OCI-LY7 (cell line): ENCODE results near the gene PTPN21. TPM values are rescaled to one million over a fixed set of nuclear protein-coding genes. Genes with fewer than 3 reads are reported as not detected.

ENCODE experiments used
- BruUV-seq: library from RNA; stranded (reverse); fragments of 400-500 nt; replicated peaks from 2 replicates; lab custom pipeline; 2021; lab: Mats Ljungman, UMichigan
- CTCF ChIA-PET: fragments of 300-600 bp; sonication (Branson Sonifier 250); formaldehyde crosslinking; loops from one replicate; lab custom pipeline; 2022; ENCODE audit warnings: antibody characterized with exemption; ENCODE audit not compliant: unreplicated experiment; lab: Charles Lee
- POLR2A ChIA-PET: fragments of 300-600 bp; sonication (Branson Sonifier 250); formaldehyde crosslinking; loops from one replicate; lab custom pipeline; 2022; ENCODE audit warnings: antibody characterized with exemption; lab: Charles Lee
- DNase-seq: peaks from one replicate; pipeline ENCODE4 v3.0.0-alpha.2; 2015; ENCODE audit warnings: low spot score
- H2AFZ ChIP-seq: fragments of 200-600 bp; sonication (generic), shearing (Covaris generic); 2 replicates; pipeline ENCODE4 v1.6.1; 2014; ENCODE audit warnings: mild to moderate bottlenecking, antibody characterized with exemption, low read length, moderate library complexity
- H3K27ac ChIP-seq: fragments of 200-600 bp; sonication (generic); 2 replicates; pipeline ENCODE4 v1.5.1; 2014; ENCODE audit warnings: mixed run types, low read depth, mild to moderate bottlenecking, moderate library complexity, low read length, inconsistent platforms; ENCODE audit not compliant: poor library complexity, severe bottlenecking
- H3K36me3 ChIP-seq: fragments of 200-600 bp; sonication (generic); 2 replicates; pipeline ENCODE4 v1.6.1; 2014; ENCODE audit warnings: mild to moderate bottlenecking, antibody characterized with exemption, low read length, moderate library complexity, mixed read lengths; ENCODE audit not compliant: insufficient read depth
- H3K4me1 ChIP-seq: fragments of 200-600 bp; sonication (generic); 2 replicates; pipeline ENCODE4 v1.5.1; 2014; ENCODE audit warnings: mild to moderate bottlenecking, low read length; ENCODE audit not compliant: insufficient read depth, poor library complexity, severe bottlenecking
- H3K4me2 ChIP-seq: fragments of 200-600 bp; sonication (generic); 2 replicates; pipeline ENCODE4 v1.6.1; 2014; ENCODE audit warnings: mild to moderate bottlenecking, low read length
- H3K4me3 ChIP-seq: fragments of 200-600 bp; sonication (generic); 2 replicates; pipeline ENCODE4 v1.5.1; 2014; ENCODE audit warnings: mild to moderate bottlenecking, low read depth, low read length; ENCODE audit not compliant: poor library complexity, severe bottlenecking
- H3K79me2 ChIP-seq: fragments of 200-600 bp; sonication (generic); 2 replicates; pipeline ENCODE4 v1.6.1; 2016; ENCODE audit warnings: low read depth, mild to moderate bottlenecking, low read length, moderate library complexity, mixed read lengths; ENCODE audit not compliant: insufficient read depth
- H3K9me2 ChIP-seq: fragments of 200-600 bp; sonication (generic); 2 replicates; pipeline ENCODE4 v1.6.1; 2016; ENCODE audit warnings: mild to moderate bottlenecking, low read length, mixed read lengths; ENCODE audit not compliant: insufficient read depth
- H3K9me3 ChIP-seq: fragments of 200-600 bp; sonication (generic); 2 replicates; pipeline ENCODE4 v1.6.1; 2014; ENCODE audit warnings: mild to moderate bottlenecking, mixed run types, low read length, mixed read lengths
- H4K20me1 ChIP-seq: fragments of 200-600 bp; sonication (generic); 2 replicates; pipeline ENCODE4 v1.6.1; 2014; ENCODE audit warnings: mild to moderate bottlenecking, antibody characterized with exemption, low read length, moderate library complexity, mixed read lengths; ENCODE audit not compliant: insufficient read depth
- EZH2phosphoT487 ChIP-seq: fragments of 200-600 bp; sonication (generic); IDR thresholded peaks from 2 replicates; pipeline ENCODE4 v1.6.1; 2018; ENCODE audit warnings: low read depth, borderline replicate concordance, mild to moderate bottlenecking, mixed run types, antibody characterized with exemption, low read length, moderate library complexity, mixed read lengths
- intact Hi-C: fragments of 100-400 bp; cut with micrococcal nuclease; formaldehyde crosslinking; loops from one replicate; pipeline ENCODE4 v1.10.0; 2022; ENCODE audit not compliant: unreplicated experiment
- total RNA-seq, 2 experiments: library from RNA; depleted of rRNA in 1 of 2; stranded (reverse); fragments of >200 nt in 1 of 2; shearing (Covaris generic) in 1 of 2; gene quantifications; 2 replicates each; pipeline ENCODE4 v1.2.3, GENCODE V29; 2014 to 2022
- TF ChIP-seq, protein P1 (sequence below): fragments of 200-600 bp; sonication (generic); conservative IDR thresholded peaks from 2 replicates; pipeline ENCODE4 v1.5.1; 2014; ENCODE audit warnings: mild to moderate bottlenecking, antibody characterized with exemption, low read length, moderate library complexity, mixed read lengths

Gene PTPN21
- total RNA-seq, 2 experiments from 2014 or later, result not detected

GRCh38 chr14:88599761-88600439, 45.1 kb upstream of the PTPN21 start:
- H4K20me1 ChIP-seq, result no peaks in the 10 kb centered on the region
- no peaks in the 10 kb centered on the region for H3K79me2 ChIP-seq
- H3K9me2 ChIP-seq, result no peaks in the 10 kb centered on the region
- H3K27ac ChIP-seq, result no peak overlapping the region
- no peaks in the 10 kb centered on the region for H3K9me3 ChIP-seq
- no peak for TF ChIP-seq EZH2phosphoT487
- TF ChIP-seq, protein P1, sequence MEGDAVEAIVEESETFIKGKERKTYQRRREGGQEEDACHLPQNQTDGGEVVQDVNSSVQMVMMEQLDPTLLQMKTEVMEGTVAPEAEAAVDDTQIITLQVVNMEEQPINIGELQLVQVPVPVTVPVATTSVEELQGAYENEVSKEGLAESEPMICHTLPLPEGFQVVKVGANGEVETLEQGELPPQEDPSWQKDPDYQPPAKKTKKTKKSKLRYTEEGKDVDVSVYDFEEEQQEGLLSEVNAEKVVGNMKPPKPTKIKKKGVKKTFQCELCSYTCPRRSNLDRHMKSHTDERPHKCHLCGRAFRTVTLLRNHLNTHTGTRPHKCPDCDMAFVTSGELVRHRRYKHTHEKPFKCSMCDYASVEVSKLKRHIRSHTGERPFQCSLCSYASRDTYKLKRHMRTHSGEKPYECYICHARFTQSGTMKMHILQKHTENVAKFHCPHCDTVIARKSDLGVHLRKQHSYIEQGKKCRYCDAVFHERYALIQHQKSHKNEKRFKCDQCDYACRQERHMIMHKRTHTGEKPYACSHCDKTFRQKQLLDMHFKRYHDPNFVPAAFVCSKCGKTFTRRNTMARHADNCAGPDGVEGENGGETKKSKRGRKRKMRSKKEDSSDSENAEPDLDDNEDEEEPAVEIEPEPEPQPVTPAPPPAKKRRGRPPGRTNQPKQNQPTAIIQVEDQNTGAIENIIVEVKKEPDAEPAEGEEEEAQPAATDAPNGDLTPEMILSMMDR, result no peak
- intact Hi-C loops, result no loop called here
- H3K36me3 ChIP-seq, result peaks cover 87% of the 10 kb centered on the region
- CTCF ChIA-PET, result no interaction called here
- DNase-seq, result peak; percentile 21
- peak overlapping the region; percentile 6; the same call in 1 of the 2 replicates for H3K4me2 ChIP-seq
- POLR2A ChIA-PET, result no interaction called here
- no TSS peak for BruUV-seq
- no peak overlapping the region for H3K4me3 ChIP-seq
- H3K4me1 ChIP-seq, result peaks cover 9% of the 10 kb centered on the region
- H2AFZ ChIP-seq, result no peak overlapping the region

- Histone ChIP-seq H4K20me1 (no peaks in the 10 kb centered on the region), H3K79me2 (no peaks in the 10 kb centered on the region), H3K36me3 (peaks cover 88% of the 10 kb centered on the region), H3K9me2 (no peaks in the 10 kb centered on the region), H2AFZ (no peak overlapping the region), H3K9me3 (no peaks in the 10 kb centered on the region), H3K4me1 (peaks cover 9% of the 10 kb centered on the region), H3K27ac (no peak overlapping the region), H3K4me3 (no peak overlapping the region), H3K4me2 (no peak overlapping the region)
- POLR2A ChIA-PET, result no interaction called here
- CTCF ChIA-PET, result no interaction called here
- BruUV-seq, result no TSS peak
- DNase-seq, result no peak
- no peak for TF ChIP-seq EZH2phosphoT487
- TF ChIP-seq, protein P1, result no peak
- intact Hi-C loops, result no loop called here
Measured at GRCh38 chr14:88599326-88599725, 44.5 kb upstream of the PTPN21 start.

DNA sequence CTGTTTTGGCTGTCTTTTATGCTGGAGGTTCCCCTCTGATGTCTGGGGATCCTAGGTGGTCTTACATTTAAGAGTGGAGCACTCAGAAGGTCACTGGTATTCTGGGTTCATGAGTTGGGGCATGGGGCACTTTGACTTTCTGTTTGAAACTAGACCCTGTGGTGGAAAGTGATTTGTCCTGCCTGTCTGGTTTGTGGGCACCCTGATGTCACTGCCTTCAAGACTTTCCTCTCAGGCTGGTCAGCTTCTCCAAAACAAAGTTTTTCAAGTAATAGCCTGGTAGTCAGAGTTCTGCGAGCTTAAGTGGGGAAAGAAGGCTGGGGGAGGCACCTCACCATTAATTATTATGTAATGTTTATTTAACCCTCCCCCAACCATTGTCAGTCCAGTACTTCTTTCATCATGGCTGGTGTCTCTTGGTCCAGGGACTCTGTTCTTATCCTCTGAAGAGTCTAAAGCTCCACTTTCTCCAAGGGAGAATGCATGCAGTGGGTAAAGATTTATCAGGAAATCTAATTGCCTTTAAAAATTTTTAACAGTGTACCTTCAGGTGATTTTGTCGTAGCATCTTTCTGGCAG, 43.4 kb upstream of the PTPN21 start:
- no peak for DNase-seq
- no peak overlapping the region for H3K27ac ChIP-seq

More for the DNA sequence above, 43.4 kb upstream of the PTPN21 start:
- Histone ChIP-seq H3K9me3 (no peaks in the 10 kb centered on the region), H3K4me3 (no peak overlapping the region), H3K9me2 (no peaks in the 10 kb centered on the region), H3K79me2 (no peaks in the 10 kb centered on the region), H2AFZ (no peak overlapping the region), H3K36me3 (peaks cover 88% of the 10 kb centered on the region), H3K4me2 (no peak overlapping the region), H3K4me1 (peaks cover 9% of the 10 kb centered on the region), H4K20me1 (no peaks in the 10 kb centered on the region)
- POLR2A ChIA-PET, result no interaction called here
- intact Hi-C loops, result no loop called here
- no peak for TF ChIP-seq EZH2phosphoT487
- TF ChIP-seq, protein P1, result no peak
- CTCF ChIA-PET, result no interaction called here
- BruUV-seq, result no TSS peak
